ENCODE measurements around the gene NME4.

GRCh38 chr16:411576-412265, 14.7 kb downstream of the NME4 start:
- TF ChIP-seq CTCF (conservative IDR thresholded peaks at IDR 0.05 in 1 of 2, IDR thresholded peaks at IDR 0.05 in 1 of 2; ENCODE audit: extremely low read depth in 1 of 2, insufficient read depth in 1 of 2, low read depth in 1 of 2, low read length in 2 of 2) (no peak), EZH2 (IDR thresholded peaks at IDR 0.05; ENCODE audit: borderline replicate concordance, low read length) (no peak)

Measured in mammary epithelial cell (primary cell).